Measurements from ENCODE around the gene CELSR1.
"Not testable (repeated sequence)": the region's sequence is repeated elsewhere in the genome, so short reads cannot be mapped to it uniquely, and the experiment has no call there.

The CELSR1 gene

GRCh38 chr22:46326066-46326680, 211.2 kb downstream of the CELSR1 start:
- DNase-seq (ENCODE audit: low spot score) = no peak

- DNase-seq (ENCODE audit: low spot score) = no peak
Measured at GRCh38 chr22:46323162-46323561, 214.3 kb downstream of the CELSR1 start.

GRCh38 chr22:46322711-46323110, 214.7 kb downstream of the CELSR1 start:
- DNase-seq (ENCODE audit: low spot score) = no peak

- no peak for DNase-seq (ENCODE audit: low spot score)
Measured at GRCh38 chr22:46320716-46321386, 216.6 kb downstream of the CELSR1 start.

- DNase-seq (ENCODE audit: low spot score) = no peak
Measured at GRCh38 chr22:46320166-46320710, 217.2 kb downstream of the CELSR1 start.

GRCh38 chr22:46319319-46319718, 218.1 kb downstream of the CELSR1 start:
- DNase-seq (ENCODE audit: low spot score) = no peak

GRCh38 chr22:46318576-46318975, 218.8 kb downstream of the CELSR1 start:
- no peak for DNase-seq (ENCODE audit: low spot score)

GRCh38 chr22:46317646-46318045, 219.8 kb downstream of the CELSR1 start:
- DNase-seq (ENCODE audit: low spot score) = no peak

GRCh38 chr22:46315976-46316375, 221.4 kb downstream of the CELSR1 start:
- no peak for DNase-seq (ENCODE audit: low spot score)

- not testable (repeated sequence) for DNase-seq (ENCODE audit: low spot score)
Measured at GRCh38 chr22:46312848-46313247, 224.6 kb downstream of the CELSR1 start.

GRCh38 chr22:46312056-46312455, 225.4 kb downstream of the CELSR1 start:
- DNase-seq (ENCODE audit: low spot score) = no peak
